HEK293 (cell line): ENCODE results near the gene CALCOCO2.

Experiments used
- FEZF1 ChIP-seq: fragments of 450-650 bp; formaldehyde crosslinking; IDR thresholded peaks from 2 replicates; pipeline ENCODE4 v1.5.1; 2016; ENCODE audit warnings: missing biosample characterization, missing genetic modification characterization
- KLF9 ChIP-seq: fragments of 450-650 bp; formaldehyde crosslinking; IDR thresholded peaks from 2 replicates; pipeline ENCODE4 v1.5.1; 2016; ENCODE audit warnings: missing biosample characterization, missing genetic modification characterization, low read depth
- REPIN1 ChIP-seq: fragments of 450-650 bp; formaldehyde crosslinking; IDR thresholded peaks from 2 replicates; pipeline ENCODE4 v1.5.1; 2017; ENCODE audit warnings: missing biosample characterization, missing genetic modification characterization, low read depth
- ZNF140 ChIP-seq: fragments of 450-650 bp; formaldehyde crosslinking; IDR thresholded peaks from 2 replicates; pipeline ENCODE4 v1.5.1; 2016; ENCODE audit warnings: missing biosample characterization, missing genetic modification characterization
- ZNF24 ChIP-seq: fragments of 450-650 bp; formaldehyde crosslinking; IDR thresholded peaks from 2 replicates; pipeline ENCODE4 v1.5.1; 2016; ENCODE audit warnings: missing biosample characterization, missing genetic modification characterization
- ZNF335 ChIP-seq: fragments of 450-650 bp; formaldehyde crosslinking; conservative IDR thresholded peaks from 2 replicates; pipeline ENCODE4 v1.5.1; 2016; ENCODE audit warnings: missing biosample characterization, missing genetic modification characterization
- TF ChIP-seq, protein P1 (sequence below): fragments of 450-650 bp; formaldehyde crosslinking; IDR thresholded peaks from 2 replicates; pipeline ENCODE4 v1.5.1; 2016; ENCODE audit warnings: missing biosample characterization, missing genetic modification characterization
- TF ChIP-seq, protein P2 (sequence below): fragments of 450-650 bp; formaldehyde crosslinking; IDR thresholded peaks from 2 replicates; pipeline ENCODE4 v1.5.1; 2017; ENCODE audit warnings: missing biosample characterization, missing genetic modification characterization
- TF ChIP-seq, protein P3 (sequence below): fragments of 450-650 bp; formaldehyde crosslinking; IDR thresholded peaks from 2 replicates; pipeline ENCODE4 v1.5.1; 2017; ENCODE audit warnings: missing biosample characterization, mild to moderate bottlenecking, missing genetic modification characterization, moderate library complexity
- TF ChIP-seq, protein P4 (sequence below): fragments of 450-650 bp; formaldehyde crosslinking; IDR thresholded peaks from 2 replicates; pipeline ENCODE4 v1.5.1; 2016; ENCODE audit warnings: missing biosample characterization, missing genetic modification characterization, low read depth
- TF ChIP-seq, protein P5 (sequence below): fragments of 450-650 bp; formaldehyde crosslinking; IDR thresholded peaks from 2 replicates; pipeline ENCODE4 v1.5.1; 2017; ENCODE audit warnings: missing biosample characterization, missing genetic modification characterization
- TF ChIP-seq, protein P6 (sequence below): fragments of 450-650 bp; formaldehyde crosslinking; conservative IDR thresholded peaks from 2 replicates; pipeline ENCODE4 v1.5.1; 2016; ENCODE audit warnings: low read depth, missing biosample characterization, missing genetic modification characterization

DNA sequence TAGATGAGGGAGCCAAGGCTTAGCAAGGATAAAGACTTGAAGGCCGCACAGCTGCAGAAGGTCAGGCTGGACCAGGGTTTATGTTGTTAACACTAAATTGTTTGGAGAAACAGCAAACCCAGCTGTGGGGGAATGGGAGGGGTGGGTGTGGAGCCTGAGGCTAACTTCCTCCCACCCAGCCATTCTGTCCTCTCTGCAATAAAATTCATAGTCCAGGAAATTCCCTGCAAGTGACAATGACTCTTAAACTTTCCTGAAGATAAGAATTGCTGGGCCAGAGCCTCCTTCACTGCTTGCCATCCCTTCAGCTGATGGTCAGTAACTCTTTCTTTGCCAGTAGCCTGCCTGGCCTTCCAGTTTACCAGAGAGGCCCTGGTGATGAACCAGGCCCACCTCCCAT is 42.4 kb downstream of the CALCOCO2 start:
- TF ChIP-seq, protein P1, sequence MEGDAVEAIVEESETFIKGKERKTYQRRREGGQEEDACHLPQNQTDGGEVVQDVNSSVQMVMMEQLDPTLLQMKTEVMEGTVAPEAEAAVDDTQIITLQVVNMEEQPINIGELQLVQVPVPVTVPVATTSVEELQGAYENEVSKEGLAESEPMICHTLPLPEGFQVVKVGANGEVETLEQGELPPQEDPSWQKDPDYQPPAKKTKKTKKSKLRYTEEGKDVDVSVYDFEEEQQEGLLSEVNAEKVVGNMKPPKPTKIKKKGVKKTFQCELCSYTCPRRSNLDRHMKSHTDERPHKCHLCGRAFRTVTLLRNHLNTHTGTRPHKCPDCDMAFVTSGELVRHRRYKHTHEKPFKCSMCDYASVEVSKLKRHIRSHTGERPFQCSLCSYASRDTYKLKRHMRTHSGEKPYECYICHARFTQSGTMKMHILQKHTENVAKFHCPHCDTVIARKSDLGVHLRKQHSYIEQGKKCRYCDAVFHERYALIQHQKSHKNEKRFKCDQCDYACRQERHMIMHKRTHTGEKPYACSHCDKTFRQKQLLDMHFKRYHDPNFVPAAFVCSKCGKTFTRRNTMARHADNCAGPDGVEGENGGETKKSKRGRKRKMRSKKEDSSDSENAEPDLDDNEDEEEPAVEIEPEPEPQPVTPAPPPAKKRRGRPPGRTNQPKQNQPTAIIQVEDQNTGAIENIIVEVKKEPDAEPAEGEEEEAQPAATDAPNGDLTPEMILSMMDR (tag by site-specific recombination) = no peak
- TF ChIP-seq ZNF335 (tag by site-specific recombination) = no peak
- TF ChIP-seq ZNF24 = no peak
- TF ChIP-seq REPIN1 = no peak
- no peak for TF ChIP-seq FEZF1 (tag by site-specific recombination)
- TF ChIP-seq KLF9 = no peak
- no peak for TF ChIP-seq ZNF140
- TF ChIP-seq, protein P2, sequence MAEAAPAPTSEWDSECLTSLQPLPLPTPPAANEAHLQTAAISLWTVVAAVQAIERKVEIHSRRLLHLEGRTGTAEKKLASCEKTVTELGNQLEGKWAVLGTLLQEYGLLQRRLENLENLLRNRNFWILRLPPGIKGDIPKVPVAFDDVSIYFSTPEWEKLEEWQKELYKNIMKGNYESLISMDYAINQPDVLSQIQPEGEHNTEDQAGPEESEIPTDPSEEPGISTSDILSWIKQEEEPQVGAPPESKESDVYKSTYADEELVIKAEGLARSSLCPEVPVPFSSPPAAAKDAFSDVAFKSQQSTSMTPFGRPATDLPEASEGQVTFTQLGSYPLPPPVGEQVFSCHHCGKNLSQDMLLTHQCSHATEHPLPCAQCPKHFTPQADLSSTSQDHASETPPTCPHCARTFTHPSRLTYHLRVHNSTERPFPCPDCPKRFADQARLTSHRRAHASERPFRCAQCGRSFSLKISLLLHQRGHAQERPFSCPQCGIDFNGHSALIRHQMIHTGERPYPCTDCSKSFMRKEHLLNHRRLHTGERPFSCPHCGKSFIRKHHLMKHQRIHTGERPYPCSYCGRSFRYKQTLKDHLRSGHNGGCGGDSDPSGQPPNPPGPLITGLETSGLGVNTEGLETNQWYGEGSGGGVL (tag by site-specific recombination) = 0 out of 2 replicates have a peak, but pooled peaks have one; percentile 50
- TF ChIP-seq, protein P3, sequence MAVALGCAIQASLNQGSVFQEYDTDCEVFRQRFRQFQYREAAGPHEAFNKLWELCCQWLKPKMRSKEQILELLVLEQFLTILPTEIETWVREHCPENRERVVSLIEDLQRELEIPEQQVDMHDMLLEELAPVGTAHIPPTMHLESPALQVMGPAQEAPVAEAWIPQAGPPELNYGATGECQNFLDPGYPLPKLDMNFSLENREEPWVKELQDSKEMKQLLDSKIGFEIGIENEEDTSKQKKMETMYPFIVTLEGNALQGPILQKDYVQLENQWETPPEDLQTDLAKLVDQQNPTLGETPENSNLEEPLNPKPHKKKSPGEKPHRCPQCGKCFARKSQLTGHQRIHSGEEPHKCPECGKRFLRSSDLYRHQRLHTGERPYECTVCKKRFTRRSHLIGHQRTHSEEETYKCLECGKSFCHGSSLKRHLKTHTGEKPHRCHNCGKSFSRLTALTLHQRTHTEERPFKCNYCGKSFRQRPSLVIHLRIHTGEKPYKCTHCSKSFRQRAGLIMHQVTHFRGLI (tag by site-specific recombination) = no peak
- TF ChIP-seq, protein P4, sequence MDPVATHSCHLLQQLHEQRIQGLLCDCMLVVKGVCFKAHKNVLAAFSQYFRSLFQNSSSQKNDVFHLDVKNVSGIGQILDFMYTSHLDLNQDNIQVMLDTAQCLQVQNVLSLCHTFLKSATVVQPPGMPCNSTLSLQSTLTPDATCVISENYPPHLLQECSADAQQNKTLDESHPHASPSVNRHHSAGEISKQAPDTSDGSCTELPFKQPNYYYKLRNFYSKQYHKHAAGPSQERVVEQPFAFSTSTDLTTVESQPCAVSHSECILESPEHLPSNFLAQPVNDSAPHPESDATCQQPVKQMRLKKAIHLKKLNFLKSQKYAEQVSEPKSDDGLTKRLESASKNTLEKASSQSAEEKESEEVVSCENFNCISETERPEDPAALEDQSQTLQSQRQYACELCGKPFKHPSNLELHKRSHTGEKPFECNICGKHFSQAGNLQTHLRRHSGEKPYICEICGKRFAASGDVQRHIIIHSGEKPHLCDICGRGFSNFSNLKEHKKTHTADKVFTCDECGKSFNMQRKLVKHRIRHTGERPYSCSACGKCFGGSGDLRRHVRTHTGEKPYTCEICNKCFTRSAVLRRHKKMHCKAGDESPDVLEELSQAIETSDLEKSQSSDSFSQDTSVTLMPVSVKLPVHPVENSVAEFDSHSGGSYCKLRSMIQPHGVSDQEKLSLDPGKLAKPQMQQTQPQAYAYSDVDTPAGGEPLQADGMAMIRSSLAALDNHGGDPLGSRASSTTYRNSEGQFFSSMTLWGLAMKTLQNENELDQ = no peak
- TF ChIP-seq, protein P5, sequence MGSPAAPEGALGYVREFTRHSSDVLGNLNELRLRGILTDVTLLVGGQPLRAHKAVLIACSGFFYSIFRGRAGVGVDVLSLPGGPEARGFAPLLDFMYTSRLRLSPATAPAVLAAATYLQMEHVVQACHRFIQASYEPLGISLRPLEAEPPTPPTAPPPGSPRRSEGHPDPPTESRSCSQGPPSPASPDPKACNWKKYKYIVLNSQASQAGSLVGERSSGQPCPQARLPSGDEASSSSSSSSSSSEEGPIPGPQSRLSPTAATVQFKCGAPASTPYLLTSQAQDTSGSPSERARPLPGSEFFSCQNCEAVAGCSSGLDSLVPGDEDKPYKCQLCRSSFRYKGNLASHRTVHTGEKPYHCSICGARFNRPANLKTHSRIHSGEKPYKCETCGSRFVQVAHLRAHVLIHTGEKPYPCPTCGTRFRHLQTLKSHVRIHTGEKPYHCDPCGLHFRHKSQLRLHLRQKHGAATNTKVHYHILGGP (tag by site-specific recombination) = no peak
- TF ChIP-seq, protein P6, sequence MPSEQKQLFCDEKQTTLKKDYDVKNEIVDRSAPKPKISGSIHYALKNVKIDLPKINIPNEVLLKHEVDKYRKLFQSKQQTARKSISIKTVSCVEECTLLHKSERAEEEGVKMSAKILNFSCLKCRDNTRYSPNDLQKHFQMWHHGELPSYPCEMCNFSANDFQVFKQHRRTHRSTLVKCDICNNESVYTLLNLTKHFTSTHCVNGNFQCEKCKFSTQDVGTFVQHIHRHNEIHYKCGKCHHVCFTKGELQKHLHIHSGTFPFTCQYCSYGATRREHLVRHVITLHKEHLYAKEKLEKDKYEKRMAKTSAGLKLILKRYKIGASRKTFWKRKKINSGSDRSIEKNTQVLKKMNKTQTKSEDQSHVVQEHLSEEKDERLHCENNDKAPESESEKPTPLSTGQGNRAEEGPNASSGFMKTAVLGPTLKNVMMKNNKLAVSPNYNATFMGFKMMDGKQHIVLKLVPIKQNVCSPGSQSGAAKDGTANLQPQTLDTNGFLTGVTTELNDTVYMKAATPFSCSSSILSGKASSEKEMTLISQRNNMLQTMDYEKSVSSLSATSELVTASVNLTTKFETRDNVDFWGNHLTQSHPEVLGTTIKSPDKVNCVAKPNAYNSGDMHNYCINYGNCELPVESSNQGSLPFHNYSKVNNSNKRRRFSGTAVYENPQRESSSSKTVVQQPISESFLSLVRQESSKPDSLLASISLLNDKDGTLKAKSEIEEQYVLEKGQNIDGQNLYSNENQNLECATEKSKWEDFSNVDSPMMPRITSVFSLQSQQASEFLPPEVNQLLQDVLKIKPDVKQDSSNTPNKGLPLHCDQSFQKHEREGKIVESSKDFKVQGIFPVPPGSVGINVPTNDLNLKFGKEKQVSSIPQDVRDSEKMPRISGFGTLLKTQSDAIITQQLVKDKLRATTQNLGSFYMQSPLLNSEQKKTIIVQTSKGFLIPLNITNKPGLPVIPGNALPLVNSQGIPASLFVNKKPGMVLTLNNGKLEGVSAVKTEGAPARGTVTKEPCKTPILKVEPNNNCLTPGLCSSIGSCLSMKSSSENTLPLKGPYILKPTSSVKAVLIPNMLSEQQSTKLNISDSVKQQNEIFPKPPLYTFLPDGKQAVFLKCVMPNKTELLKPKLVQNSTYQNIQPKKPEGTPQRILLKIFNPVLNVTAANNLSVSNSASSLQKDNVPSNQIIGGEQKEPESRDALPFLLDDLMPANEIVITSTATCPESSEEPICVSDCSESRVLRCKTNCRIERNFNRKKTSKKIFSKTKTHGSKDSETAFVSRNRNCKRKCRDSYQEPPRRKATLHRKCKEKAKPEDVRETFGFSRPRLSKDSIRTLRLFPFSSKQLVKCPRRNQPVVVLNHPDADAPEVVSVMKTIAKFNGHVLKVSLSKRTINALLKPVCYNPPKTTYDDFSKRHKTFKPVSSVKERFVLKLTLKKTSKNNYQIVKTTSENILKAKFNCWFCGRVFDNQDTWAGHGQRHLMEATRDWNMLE = no peak
